K562 (cell line): ENCODE measurements around the gene DGKB. TPM values are rescaled to one million over a fixed set of nuclear protein-coding genes. Genes with fewer than 3 reads are reported as not detected.

Experiments used
- ATAC-seq: fragments of 200-7000 bp; cut with Tn5 transposase; 3 replicates; pipeline ENCODE4 v1.9.1; 2020; ENCODE audit warnings: moderate library complexity
- BruUV-seq: library from RNA; stranded (reverse); fragments of 400-500 nt; replicated peaks from 2 replicates; lab custom pipeline; 2021; lab: Mats Ljungman, UMichigan
- CTCF ChIA-PET: fragments of 300-600 bp; formaldehyde crosslinking; extraction: SDS; loops from one replicate; lab custom pipeline; 2021; ENCODE audit warnings: low intra/inter-chr PET ratio; lab: Yijun Ruan, JAX
- POLR2A ChIA-PET: fragments of 300-600, 350-650 bp; sonication (Branson Sonifier 250); formaldehyde crosslinking; extraction: SDS; loops from one replicate; lab custom pipeline; 2021; ENCODE audit warnings: antibody characterized with exemption, inconsistent platforms; lab: Yijun Ruan, JAX
- DNase-seq, 4 experiments: peaks; one replicate each; pipeline versions ENCODE4 v3.0.0 to v3.0.0-alpha.2; 2011 to 2018; ENCODE audit warnings: low spot score in 3 of 4, mixed read lengths in 3 of 4; ENCODE audit errors: extremely low read depth in 1 of 4
- FAIRE-seq: peaks from 2 replicates; lab custom pipeline; 2011; peaks lifted over from hg19 to GRCh38; lab: Jason Lieb, UNC
- H2AFZ ChIP-seq: 2 replicates; pipeline ENCODE4 v1.6.0; 2011; ENCODE audit warnings: low read depth, low read length, control low read depth, inconsistent platforms
- H3K27ac ChIP-seq: fragments of 200-600 bp; 3 replicates; pipeline ENCODE4 v1.8.0; 2011; ENCODE audit warnings: low read depth, mild to moderate bottlenecking, control low read depth, inconsistent platforms, low read length, moderate library complexity, mixed read lengths; ENCODE audit errors: extremely low read depth
- H3K27me3 ChIP-seq, 2 experiments: fragments of 300-600 bp in 1 of 2; 2 replicates in 1 of 2; 3 replicates in 1 of 2; pipeline versions ENCODE4 v1.6.0 to v1.8.0; 2011; ENCODE audit warnings: inconsistent platforms in 2 of 2, low read length in 2 of 2, mild to moderate bottlenecking in 1 of 2, mixed read lengths in 1 of 2, moderate library complexity in 1 of 2; ENCODE audit not compliant: control insufficient read depth in 2 of 2, insufficient read depth in 2 of 2
- H3K36me3 ChIP-seq: fragments of 300-600 bp; 3 replicates; pipeline ENCODE4 v1.8.0; 2011; ENCODE audit warnings: mild to moderate bottlenecking, low read length, inconsistent platforms; ENCODE audit not compliant: control insufficient read depth, insufficient read depth
- H3K4me1 ChIP-seq, 2 experiments: fragments of 200-600 bp in 1 of 2; replicated peaks in 1 of 2; 2 replicates in 1 of 2; 3 replicates in 1 of 2; pipeline versions ENCODE4 v1.5.1 to v1.8.0; 2011; ENCODE audit warnings: inconsistent platforms in 2 of 2, low read length in 2 of 2, mild to moderate bottlenecking in 1 of 2, mixed read lengths in 1 of 2, moderate library complexity in 1 of 2; ENCODE audit not compliant: control insufficient read depth in 2 of 2, insufficient read depth in 2 of 2
- H3K4me2 ChIP-seq: 2 replicates; pipeline ENCODE4 v1.6.1; 2011; ENCODE audit warnings: low read length, control low read depth, inconsistent platforms, mixed read lengths; ENCODE audit not compliant: insufficient read depth
- H3K4me3 ChIP-seq: fragments of 200-600 bp; sonication (generic), shearing (Covaris generic); 2 replicates; pipeline ENCODE4 v1.5.1; 2016; ENCODE audit warnings: control low read depth, inconsistent platforms
- H3K79me2 ChIP-seq: fragments of 200-600 bp; 3 replicates; pipeline ENCODE4 v1.8.0; 2011; ENCODE audit warnings: low read length, inconsistent platforms; ENCODE audit not compliant: control insufficient read depth, insufficient read depth
- H3K9ac ChIP-seq, 2 experiments: 2 replicates each; pipeline versions ENCODE4 v1.6.0 to v1.6.1; 2011; ENCODE audit warnings: low read depth in 2 of 2, low read length in 2 of 2, control low read depth in 1 of 2, inconsistent platforms in 1 of 2, mild to moderate bottlenecking in 1 of 2, mixed read lengths in 1 of 2; ENCODE audit not compliant: insufficient read depth in 1 of 2
- H3K9me1 ChIP-seq: one replicate; pipeline ENCODE4 v1.6.0; 2011; ENCODE audit warnings: inconsistent platforms, mild to moderate bottlenecking, low read length, moderate library complexity; ENCODE audit not compliant: control insufficient read depth, insufficient read depth
- H3K9me3 ChIP-seq: replicated peaks from 2 replicates; pipeline ENCODE4 v1.5.1; 2011; ENCODE audit warnings: low read depth, low read length, inconsistent platforms; ENCODE audit not compliant: control insufficient read depth, insufficient read depth
- H4K20me1 ChIP-seq: replicated peaks from 2 replicates; pipeline ENCODE4 v1.6.1; 2011; ENCODE audit warnings: low read length, inconsistent platforms, mixed read lengths; ENCODE audit not compliant: control insufficient read depth, insufficient read depth
- DMBX1 ChIP-seq: fragments of 250-450 bp; sonication (Bioruptor Pico); IDR thresholded peaks from 2 replicates; pipeline ENCODE4 v1.8.0; 2022; ENCODE audit warnings: inconsistent platforms, mild to moderate bottlenecking, moderate library complexity, borderline replicate concordance
- DNMT1 ChIP-seq: fragments of 450-650 bp; IDR thresholded peaks from 2 replicates; pipeline ENCODE4 v1.6.1; 2016; ENCODE audit warnings: antibody characterized with exemption, mild to moderate bottlenecking
- HOXB6 ChIP-seq: fragments of 250-450 bp; sonication (Bioruptor Pico); IDR thresholded peaks from 2 replicates; pipeline ENCODE4 v1.5.1; 2022; ENCODE audit warnings: mild to moderate bottlenecking, borderline replicate concordance
- KLF13 ChIP-seq: fragments of 450-650 bp; IDR thresholded peaks from 2 replicates; pipeline ENCODE4 v1.6.1; 2016; ENCODE audit warnings: missing genetic modification characterization, low read depth, mild to moderate bottlenecking, missing compliant biosample characterization, moderate library complexity, borderline replicate concordance
- MIER1 ChIP-seq: fragments of 450-650 bp; IDR thresholded peaks from 2 replicates; pipeline ENCODE4 v1.6.1; 2016; ENCODE audit warnings: antibody characterized with exemption, mild to moderate bottlenecking, low read depth
- ZNF12 ChIP-seq: sonication (generic); formaldehyde crosslinking; IDR thresholded peaks from 2 replicates; pipeline ENCODE4 v1.4.0; 2020; ENCODE audit warnings: mild to moderate bottlenecking, missing genetic modification reagents
- ZNF143 ChIP-seq: sonication (generic); formaldehyde crosslinking; IDR thresholded peaks from 2 replicates; pipeline ENCODE4 v1.9.0; 2022; ENCODE audit warnings: mild to moderate bottlenecking, missing genetic modification reagents
- ZNF696 ChIP-seq: fragments of 250-450 bp; sonication (Bioruptor Pico); conservative IDR thresholded peaks from 2 replicates; pipeline ENCODE4 v1.4.0; 2020; ENCODE audit warnings: mild to moderate bottlenecking, moderate library complexity
- WGBS: fragments of 100-300 bp; shearing (Covaris generic); methylation state at CpG from one replicate; pipeline ENCODE4 v1.1.6; 2016; ENCODE audit warnings: low coverage, mixed read lengths; ENCODE audit not compliant: insufficient coverage; ENCODE audit errors: missing lambda C conversion rate; 5-methylcytosine and 5-hydroxymethylcytosine counted together
- in situ Hi-C: fragments of 300-500 bp; cut with MboI; formaldehyde crosslinking; loops from 4 replicates; pipeline ENCODE4 v1.15.0; 2018; ENCODE audit warnings: inconsistent platforms, mixed read lengths
- intact Hi-C: fragments of 100-400 bp; cut with micrococcal nuclease; formaldehyde crosslinking; loops from 2 replicates; pipeline ENCODE4 v1.14.2; 2022
- polyA plus RNA-seq, 8 experiments: library from polyadenylated mRNA; depleted of rRNA in 4 of 8; stranded (reverse) in 5 of 8; unstranded in 3 of 8; fragments of >200 nt; fragmentation: Nextera tagmentation in 2 of 8; fragmentation: Illumina TruSeq in 1 of 8; extraction: Ambion mirVana in 2 of 8; extraction: Trizol in 1 of 8; gene quantifications; 2 replicates each; pipeline versions ENCODE4 v1.2.1 to v1.2.3, GENCODE V29; 2011 to 2014; ENCODE audit warnings: inconsistent platforms in 1 of 8, missing spikeins in 1 of 8
- total RNA-seq, 7 experiments: library from RNA; depleted of rRNA in 6 of 7; stranded (reverse); fragments of >200 nt in 6 of 7; fragmentation: Illumina TruSeq in 2 of 7; extraction: Trizol in 2 of 7; gene quantifications; 2 replicates each; pipeline versions ENCODE4 v1.2.1 to v1.2.3, GENCODE V29; 2011 to 2021; ENCODE audit warnings: low replicate concordance in 1 of 7
- TF ChIP-seq, protein P1 (sequence below): fragments of 450-650 bp; IDR thresholded peaks from 2 replicates; pipeline ENCODE4 v1.6.1; 2014; ENCODE audit warnings: low read depth, mild to moderate bottlenecking, moderate library complexity, borderline replicate concordance

The DGKB gene
- total and polyA plus RNA-seq, 9 of the 15 experiments (the other 6 are each of a cell fraction or from before 2014, with no cell fraction given) = 0.01 TPM; not detected in 8

DNA sequence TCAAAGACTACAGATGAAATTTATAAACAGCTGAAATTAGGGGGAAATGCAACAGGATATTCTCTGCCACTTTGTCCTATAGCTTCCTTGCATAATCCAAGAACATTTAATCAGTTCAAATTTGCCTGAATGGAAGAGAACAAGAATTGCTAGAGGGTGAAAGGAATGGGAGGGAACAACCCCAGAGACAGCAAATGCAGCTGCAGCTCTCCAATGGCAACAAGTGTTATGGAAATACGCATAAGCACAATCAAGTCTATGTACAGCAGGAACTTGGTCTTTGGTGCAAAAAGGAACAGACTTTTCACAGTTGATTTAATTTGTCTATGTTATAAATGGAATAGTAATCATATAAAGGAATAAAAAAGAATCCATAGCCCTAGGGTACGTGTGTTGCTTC, 644.1 kb downstream of the DGKB start (continued):
- TF ChIP-seq DMBX1 (CRISPR knock-in tag) (no peak), ZNF696 (no peak)
- TF ChIP-seq, protein P1, sequence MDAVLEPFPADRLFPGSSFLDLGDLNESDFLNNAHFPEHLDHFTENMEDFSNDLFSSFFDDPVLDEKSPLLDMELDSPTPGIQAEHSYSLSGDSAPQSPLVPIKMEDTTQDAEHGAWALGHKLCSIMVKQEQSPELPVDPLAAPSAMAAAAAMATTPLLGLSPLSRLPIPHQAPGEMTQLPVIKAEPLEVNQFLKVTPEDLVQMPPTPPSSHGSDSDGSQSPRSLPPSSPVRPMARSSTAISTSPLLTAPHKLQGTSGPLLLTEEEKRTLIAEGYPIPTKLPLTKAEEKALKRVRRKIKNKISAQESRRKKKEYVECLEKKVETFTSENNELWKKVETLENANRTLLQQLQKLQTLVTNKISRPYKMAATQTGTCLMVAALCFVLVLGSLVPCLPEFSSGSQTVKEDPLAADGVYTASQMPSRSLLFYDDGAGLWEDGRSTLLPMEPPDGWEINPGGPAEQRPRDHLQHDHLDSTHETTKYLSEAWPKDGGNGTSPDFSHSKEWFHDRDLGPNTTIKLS = no peak

DNA sequence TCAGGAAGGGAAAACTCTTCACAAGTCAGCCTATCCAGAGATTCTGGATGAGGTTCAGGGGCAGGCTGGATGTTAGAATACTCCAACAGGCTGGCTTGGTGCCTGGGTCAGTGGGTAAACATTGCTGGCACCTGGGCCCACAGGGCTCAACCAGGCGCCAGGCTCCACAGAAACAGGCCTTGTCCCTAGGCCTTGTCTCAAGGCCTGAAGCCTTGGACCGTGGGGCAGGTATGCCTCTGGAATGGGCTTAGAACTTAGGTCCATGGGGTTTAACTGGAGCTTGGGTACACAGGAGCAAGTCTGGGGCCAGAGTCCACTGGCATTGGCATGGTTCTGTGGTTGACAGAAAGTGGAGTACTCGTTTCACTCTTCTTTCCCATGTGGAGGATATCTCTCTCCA, 650.1 kb downstream of the DGKB start:
- no peak for ATAC-seq
- no peak overlapping the region for H3K4me3 ChIP-seq
- no peaks in the 10 kb centered on the region for H3K36me3 ChIP-seq
- H3K27ac ChIP-seq = no peak overlapping the region
- ChIA-PET POLR2A (no interaction called here), CTCF (no interaction called here)
- WGBS = 0% methylated on average over 3 of the region's 3 CpGs
- in situ Hi-C loops = no loop called here
- H3K9me3 ChIP-seq = no peaks in the 10 kb centered on the region
- no peak overlapping the region for H3K4me2 ChIP-seq
- no peaks in the 10 kb centered on the region for H3K9me1 ChIP-seq
- H3K9ac ChIP-seq = no peak overlapping the region
- no peak overlapping the region for H2AFZ ChIP-seq
- BruUV-seq = no TSS peak
- no peak for TF ChIP-seq DNMT1
- no peak for TF ChIP-seq HOXB6 (CRISPR knock-in tag)
- no peak for TF ChIP-seq ZNF12 (CRISPR knock-in tag)
- TF ChIP-seq ZNF143 (CRISPR knock-in tag) = no peak
- no peak for TF ChIP-seq KLF13 (tag)
- TF ChIP-seq MIER1 = no peak
- DNase-seq = no peak
- no peaks in the 10 kb centered on the region for H4K20me1 ChIP-seq
- H3K79me2 ChIP-seq = no peaks in the 10 kb centered on the region
- H3K4me1 ChIP-seq = no peaks in the 10 kb centered on the region
- intact Hi-C loops = no loop called here
- no peak for FAIRE-seq
- no peaks in the 10 kb centered on the region for H3K27me3 ChIP-seq
